Astrocyte of the hippocampus (primary cell): Measurements from ENCODE around the gene LZTFL1.

Experiments used
- DNase-seq: peaks from one replicate; pipeline ENCODE4 v3.0.0; 2011; ENCODE audit warnings: low read depth, low spot score

Gene LZTFL1

GRCh38 chr3:45841757-45842491 lies at the start of gene LZTFL1:
LZTFL1 (minus strand) TSS chr3:45842119; CDS start chr3:45841991, 128 bp downstream.
- DNase-seq, result peak; percentile 98

DNA sequence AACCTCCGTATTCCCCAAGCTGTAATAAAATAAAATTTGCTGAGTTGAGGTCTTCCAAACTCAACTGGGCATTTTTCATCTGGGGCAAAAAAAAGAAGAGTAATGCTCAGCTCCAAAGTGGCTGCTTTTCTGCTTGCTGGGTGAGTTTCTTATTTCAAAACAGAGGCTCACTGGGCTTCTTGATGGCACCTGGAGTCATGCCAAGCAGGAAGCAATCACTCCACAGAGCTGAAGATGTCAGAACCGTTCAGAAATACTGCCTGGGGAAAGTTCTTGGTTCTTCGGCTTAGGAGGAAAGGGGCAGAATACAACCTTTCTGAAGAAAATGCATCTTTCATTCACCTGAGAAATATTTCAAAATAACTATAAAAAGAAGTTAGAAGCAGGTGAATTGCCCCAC lies 48.5 kb upstream of the LZTFL1 start:
- no peak for DNase-seq

DNA sequence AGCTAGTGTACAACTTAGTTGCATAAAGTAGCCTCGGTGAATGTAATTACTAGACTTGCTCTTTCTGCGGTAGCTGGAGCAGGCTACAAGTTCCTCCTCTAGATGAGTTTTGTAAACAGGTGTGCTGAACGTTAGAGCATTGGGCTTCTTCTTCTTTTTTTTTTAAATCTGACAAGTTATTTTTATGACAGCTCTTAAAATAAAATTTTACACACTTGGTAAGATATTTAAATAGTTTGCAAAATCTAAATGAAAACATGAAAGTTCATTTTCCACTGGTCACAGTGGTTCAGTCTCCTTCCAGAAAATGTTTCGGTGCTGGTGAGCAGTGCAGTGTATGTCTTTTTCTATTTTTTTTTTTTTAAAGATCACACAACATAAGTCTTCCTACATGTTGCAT lies 47.4 kb upstream of the LZTFL1 start:
- no peak for DNase-seq

DNA sequence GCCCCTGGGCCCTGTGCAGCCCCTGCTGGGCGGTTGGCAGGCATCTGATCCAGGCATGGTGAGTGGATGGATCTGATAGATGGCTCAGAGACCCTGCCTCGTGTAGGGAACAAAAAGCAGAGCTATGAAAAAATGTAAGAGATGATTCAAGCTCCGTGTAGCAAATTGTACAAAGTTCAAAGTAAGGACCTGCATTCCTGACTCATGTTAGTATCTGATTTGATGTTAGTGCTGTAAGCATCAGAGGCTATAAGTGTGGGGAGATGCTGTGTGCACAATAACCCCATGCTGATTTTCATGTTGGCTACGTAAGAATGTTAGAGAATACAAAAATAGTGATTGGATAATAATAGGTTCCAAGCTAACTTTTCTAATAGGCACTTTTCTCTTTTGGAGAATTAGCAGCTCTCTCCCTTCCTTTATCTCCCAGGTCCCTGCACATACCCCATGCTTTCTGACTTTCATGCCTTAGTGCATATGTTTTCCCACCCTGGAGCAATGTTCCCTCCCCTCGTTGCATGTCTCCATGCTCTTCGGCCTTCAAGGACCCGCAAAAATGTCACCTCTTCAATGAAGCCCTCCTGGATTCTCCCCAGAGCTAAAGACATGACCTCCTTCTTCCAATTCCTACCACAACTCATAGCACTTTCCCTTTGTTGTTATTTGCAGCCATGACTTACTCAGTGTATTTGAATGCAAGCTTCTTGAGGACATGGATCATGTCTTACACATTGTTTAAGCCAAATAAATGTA lies 46.0 kb upstream of the LZTFL1 start:
- DNase-seq, result no peak

DNA sequence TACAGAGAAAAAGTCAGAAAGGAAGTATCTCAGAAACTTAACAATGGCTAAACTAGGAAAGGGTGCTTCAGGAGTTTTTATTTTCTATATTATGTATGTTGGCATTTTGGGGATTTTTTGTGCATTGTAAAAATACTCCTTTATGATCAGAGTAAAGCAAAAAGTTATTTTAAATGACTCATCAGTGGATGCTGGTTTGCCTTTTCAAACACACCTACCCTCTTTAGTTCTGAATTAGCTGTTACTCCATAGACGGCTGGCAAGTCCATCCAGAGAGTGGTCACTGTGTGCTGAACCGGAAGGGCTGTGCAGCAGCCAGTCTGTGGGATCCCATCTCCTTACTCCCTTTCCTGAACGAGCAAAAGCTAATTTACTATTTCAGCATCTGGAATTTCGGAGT lies 45.4 kb upstream of the LZTFL1 start:
- no peak for DNase-seq

GRCh38 chr3:45885979-45886705 lies 44.2 kb upstream of the LZTFL1 start, which contains the start of gene CCR9:
CCR9 (plus strand) TSS chr3:45886543; CDS start chr3:45894934, 8,391 bp downstream.
- no peak for DNase-seq

DNA sequence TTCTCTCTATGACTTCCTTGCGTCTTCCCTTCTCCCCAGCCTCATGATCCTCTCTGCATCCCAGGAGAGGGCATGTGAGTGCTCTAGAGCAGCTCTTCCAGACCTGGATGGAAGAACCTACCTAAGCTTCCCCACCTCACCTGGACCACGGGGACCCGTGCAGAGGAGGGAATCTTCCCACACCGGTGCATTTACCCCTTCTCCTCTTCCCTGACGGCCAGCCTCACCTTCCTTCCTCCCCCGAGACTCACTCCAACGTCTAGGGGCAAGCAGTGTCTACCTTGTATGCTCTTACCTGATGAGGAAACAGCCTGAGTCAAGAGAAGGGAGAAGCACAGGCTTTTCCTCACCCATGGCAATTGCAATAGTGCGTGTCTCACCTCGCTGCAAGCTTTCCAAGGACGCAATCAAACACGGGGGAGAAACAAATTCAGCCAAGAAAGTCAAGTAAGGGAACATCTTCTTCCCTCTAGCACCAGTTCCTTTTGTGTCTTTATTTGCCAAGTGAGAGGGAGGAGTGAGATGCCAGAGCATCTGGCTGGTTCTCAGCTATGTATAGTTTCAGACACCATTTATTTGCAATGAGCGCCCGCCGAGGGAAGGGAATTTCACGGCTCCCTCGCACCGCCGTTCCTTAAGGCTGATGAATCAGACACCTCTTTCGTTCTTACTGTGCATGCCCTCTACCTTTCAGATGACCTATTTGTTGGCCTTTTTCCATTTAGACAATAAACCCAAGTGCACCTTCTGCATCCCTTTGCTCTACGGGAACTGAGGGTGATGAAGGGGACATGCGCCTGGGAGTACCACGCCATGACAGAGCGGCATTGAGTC lies 42.7 kb upstream of the LZTFL1 start:
- DNase-seq, result no peak

- DNase-seq, result peak; percentile 5
Measured at GRCh38 chr3:45881078-45882022, 39.4 kb upstream of the LZTFL1 start.

DNA sequence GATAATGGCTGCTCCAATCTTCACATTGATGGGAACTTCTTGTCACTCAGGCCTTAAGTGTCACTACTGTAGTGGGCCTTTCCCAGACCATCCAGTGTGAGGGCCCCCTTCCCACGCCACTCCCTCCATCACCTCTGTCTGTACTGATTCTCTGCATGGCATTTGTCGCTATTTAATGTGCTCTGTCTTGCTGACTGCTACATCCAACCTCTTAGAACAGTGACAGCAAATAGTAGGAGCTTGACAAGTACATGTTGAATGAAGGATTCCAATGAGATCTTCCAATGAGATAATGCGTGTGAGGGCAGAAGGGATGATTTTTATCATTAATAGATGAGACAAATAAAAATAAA lies 38.8 kb upstream of the LZTFL1 start:
- no peak for DNase-seq

- no peak for DNase-seq
Measured at GRCh38 chr3:45878124-45878523, 36.2 kb upstream of the LZTFL1 start.

GRCh38 chr3:45874677-45875346 lies 32.9 kb upstream of the LZTFL1 start:
- no peak for DNase-seq

DNA sequence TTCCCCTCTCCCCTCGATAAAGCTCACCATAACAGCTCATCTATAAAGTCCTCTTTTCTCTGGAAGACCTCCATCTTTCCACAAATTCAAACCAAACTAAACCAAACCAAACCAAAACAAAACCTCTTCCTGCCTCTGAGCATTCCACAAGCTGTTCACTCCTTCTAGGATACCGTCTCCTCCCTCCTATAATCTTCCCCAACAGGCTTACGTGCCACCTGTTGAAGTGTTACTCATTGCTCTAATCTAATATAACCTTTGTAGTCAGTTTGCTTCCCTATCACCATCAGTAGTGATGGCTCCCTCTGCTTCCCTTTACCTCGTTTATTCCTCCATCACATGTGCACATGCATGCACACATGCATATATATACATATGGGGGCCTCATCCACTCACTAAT lies 31.7 kb upstream of the LZTFL1 start:
- no peak for DNase-seq

DNA sequence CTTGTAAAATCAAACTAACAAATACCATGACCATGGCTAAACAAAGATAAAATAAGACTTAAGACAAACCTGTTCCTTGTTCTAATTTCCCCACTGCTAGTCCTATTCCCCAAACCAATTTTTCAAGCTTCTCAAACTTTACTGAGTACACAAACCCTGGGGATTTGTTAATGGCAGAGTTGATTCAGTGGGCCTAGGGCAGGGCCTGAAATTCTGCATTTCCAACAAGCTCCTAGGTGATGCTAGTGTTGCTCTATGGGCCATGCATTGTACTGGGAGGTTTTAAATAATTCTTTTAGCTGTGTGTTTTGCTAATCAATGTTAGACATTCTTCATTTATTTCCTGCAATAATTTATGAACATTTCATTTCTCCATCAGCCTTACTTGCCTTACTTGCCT lies 31.1 kb upstream of the LZTFL1 start:
- DNase-seq, result no peak

DNA sequence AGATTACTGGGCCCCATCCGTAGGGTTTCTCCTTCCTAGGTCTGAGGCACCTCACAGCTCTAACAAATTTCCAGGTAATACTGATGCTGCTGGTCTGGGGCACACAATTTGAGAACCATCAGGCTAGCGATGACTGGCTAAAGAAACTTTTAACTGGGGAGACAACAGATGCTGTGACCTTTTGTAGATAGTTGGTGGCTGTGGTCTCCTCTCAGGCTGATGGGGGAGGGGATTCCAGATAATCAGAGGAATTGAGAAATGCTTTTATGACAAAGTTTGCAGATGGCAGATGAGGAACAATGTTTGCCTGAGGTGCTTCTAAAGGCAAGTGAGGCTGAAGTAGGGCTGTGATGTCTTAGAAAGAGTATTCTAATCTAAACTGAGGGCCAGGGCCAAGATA lies 30.6 kb upstream of the LZTFL1 start:
- no peak for DNase-seq

- no peak for DNase-seq
Measured at GRCh38 chr3:45871780-45872179, 29.9 kb upstream of the LZTFL1 start.

GRCh38 chr3:45870099-45870498 lies 28.2 kb upstream of the LZTFL1 start:
- DNase-seq, result no peak

DNA sequence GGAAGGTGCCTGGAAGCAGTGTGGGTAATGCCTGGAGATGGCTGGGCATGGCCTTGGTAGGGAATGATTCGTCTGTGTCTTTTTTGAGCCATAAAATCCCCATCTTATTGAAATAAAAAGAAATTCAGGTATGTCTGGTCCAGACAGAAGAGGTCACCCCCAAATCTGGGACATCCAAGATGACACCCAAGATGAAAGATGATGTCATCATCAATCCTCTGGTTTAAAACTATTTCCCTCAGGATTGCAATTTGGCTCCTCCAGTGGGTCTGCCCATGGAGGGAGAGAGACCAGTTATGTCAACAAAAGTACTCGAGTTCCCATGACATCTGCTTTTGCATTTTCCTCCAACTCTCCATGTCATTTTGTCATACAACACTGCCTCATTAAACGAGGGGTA lies 27.7 kb upstream of the LZTFL1 start:
- DNase-seq, result no peak

DNA sequence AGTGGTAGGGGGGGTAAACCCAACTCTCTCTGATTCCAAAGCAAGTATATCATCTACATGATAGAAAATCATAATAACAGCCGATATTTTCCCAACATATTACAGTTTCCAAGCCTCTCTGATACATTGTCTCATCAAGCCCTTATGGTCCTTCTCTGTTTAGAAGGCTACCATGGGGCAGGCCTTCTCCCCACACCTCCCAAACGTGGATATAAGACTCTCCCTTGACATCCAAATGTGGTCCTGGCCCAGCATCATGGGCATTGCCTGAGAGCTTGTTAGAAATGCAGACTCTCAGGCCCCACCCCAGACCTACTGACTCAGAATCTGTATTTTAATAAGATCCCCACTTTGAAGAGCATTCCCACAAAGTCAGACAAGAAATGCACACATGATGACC lies 26.7 kb upstream of the LZTFL1 start:
- DNase-seq, result no peak

DNA sequence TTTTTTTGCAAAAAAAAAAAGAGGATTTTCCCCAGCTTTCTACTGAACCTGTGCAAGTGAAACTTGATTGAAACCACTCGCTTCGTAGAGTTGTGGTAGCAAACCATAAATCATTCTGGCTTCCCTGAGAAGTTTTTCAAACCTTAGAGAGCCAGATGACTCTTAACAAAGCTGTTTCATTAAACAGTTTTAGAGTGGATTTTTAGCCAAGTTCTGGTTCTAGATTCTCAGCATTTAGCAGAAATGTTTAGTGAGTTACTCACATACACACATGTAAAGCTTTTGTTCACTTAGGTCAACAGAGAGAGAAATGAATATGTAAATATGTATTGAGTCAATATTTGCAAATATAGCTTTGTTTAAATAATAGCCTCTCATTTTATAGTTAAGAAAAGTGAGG lies 26.3 kb upstream of the LZTFL1 start:
- DNase-seq, result no peak

DNA sequence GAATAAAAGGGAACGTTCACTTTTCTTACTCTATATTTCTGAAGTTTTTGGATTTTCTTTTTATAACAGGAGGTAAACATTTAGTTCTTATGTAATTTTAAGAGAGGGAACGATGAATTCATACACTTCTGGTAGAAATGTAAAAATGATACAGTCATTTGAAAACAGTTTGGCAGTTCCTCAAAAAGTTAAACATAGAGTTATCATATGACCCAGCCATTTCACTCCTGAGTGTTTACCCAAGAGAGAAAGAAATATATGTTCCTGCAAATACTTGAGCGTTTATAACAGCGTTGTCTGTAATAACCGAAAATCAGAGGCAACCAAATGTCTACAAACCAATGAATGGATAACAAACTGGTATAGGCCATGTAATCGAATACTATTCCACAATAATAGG lies 23.6 kb upstream of the LZTFL1 start:
- DNase-seq, result no peak
